Transverse colon (tissue), 4 donors: Measurements from ENCODE around the gene YBX3.
"Not testable (repeated sequence)": the region's sequence is repeated elsewhere in the genome, so short reads cannot be mapped to it uniquely, and the experiment has no call there.

Experiments used
- EP300 ChIP-seq: sonication (generic); formaldehyde crosslinking; IDR thresholded peaks from one replicate; pipeline ENCODE4 v1.6.1; 2017; ENCODE audit warnings: antibody characterized with exemption, low read depth
- POLR2A ChIP-seq: fragments of 450-650 bp; IDR thresholded peaks from one replicate; pipeline ENCODE4 v1.6.1; 2016; ENCODE audit warnings: antibody characterized with exemption, mild to moderate bottlenecking, moderate library complexity
- POLR2AphosphoS5 ChIP-seq, 3 donors: sonication (generic); formaldehyde crosslinking; IDR thresholded peaks; one replicate each; pipeline ENCODE4 v1.6.1; 2016; ENCODE audit warnings: antibody characterized with exemption in 3 of 3
- TF ChIP-seq, protein P1 (sequence below), 5 experiments: fragments of 200-600 bp in 3 of 5; fragments of 450-650 bp in 2 of 5; sonication (generic) in 3 of 5; IDR thresholded peaks; 1 replicate in 2 of 5; 2 replicates in 3 of 5; pipeline ENCODE4 v1.5.1; 2016 to 2017; ENCODE audit warnings: antibody characterized with exemption in 5 of 5, inconsistent platforms in 3 of 5, mild to moderate bottlenecking in 2 of 5, moderate library complexity in 1 of 5

DNA sequence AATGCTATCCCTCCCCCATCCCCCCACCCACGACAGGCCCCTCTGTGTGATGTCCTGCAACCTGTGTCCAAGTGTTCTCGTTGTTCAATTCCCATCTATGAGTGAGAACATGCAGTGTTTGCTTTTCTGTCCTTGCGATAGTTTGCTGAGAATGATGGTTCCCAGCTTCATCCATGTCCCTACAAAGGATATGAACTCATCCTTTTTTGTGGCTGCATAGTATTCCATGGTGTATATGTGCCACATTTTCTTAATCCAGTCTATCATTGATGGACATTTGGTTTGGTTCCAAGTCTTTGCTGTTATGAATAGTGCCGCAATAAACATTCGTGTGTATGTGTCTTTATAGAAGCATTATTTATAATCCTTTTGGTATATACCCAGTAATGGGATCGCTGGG is 20.3 kb upstream of the YBX3 start:
- TF ChIP-seq, protein P1, sequence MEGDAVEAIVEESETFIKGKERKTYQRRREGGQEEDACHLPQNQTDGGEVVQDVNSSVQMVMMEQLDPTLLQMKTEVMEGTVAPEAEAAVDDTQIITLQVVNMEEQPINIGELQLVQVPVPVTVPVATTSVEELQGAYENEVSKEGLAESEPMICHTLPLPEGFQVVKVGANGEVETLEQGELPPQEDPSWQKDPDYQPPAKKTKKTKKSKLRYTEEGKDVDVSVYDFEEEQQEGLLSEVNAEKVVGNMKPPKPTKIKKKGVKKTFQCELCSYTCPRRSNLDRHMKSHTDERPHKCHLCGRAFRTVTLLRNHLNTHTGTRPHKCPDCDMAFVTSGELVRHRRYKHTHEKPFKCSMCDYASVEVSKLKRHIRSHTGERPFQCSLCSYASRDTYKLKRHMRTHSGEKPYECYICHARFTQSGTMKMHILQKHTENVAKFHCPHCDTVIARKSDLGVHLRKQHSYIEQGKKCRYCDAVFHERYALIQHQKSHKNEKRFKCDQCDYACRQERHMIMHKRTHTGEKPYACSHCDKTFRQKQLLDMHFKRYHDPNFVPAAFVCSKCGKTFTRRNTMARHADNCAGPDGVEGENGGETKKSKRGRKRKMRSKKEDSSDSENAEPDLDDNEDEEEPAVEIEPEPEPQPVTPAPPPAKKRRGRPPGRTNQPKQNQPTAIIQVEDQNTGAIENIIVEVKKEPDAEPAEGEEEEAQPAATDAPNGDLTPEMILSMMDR (IDR thresholded peaks at IDR 0.05), result not testable (repeated sequence)
- TF ChIP-seq POLR2AphosphoS5 (IDR thresholded peaks at IDR 0.05); POLR2A; EP300: not testable (repeated sequence)
